Ureter (tissue), 1 donor: ENCODE measurements around the gene TBC1D14. TPM values are rescaled to one million over a fixed set of nuclear protein-coding genes. Genes with fewer than 3 reads are reported as not detected.
"Not testable (repeated sequence)": the region's sequence is repeated elsewhere in the genome, so short reads cannot be mapped to it uniquely, and the experiment has no call there.

ENCODE experiments used
- DNase-seq: peaks from one replicate; pipeline ENCODE4 v3.0.0-alpha.2; 2020; ENCODE audit warnings: low spot score
- total RNA-seq: library from RNA; stranded (reverse); gene quantifications from one replicate; pipeline ENCODE4 v1.2.4, GENCODE V29; 2023
- donor health status: DM: yes; HTN: yes; CAD: no.

Gene TBC1D14
- total RNA-seq, 1 donor from 2014 or later: 44.8 TPM

DNA sequence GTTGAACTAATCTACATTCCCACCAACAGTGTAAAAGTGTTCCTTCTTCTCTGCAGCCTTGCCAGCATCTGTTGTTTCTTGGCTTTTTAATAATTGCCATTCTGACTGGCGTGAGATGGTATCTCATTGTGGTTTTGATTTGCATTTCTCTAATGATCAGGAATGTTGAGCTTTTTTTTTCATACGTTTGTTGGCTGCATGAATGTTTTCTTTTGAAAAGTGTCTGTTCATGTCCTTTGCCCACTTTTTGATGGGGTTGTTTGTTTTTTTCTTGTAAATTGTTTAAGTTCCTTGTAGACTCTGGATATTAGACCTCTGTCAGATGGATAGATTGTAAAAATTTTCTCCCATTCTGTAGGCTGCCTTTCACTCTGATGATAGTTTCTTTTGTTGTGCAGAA lies 170.3 kb downstream of the TBC1D14 start:
- not testable (repeated sequence) for DNase-seq

Other genes with a start within 250 kb of the TBC1D14 start
- 2,292 TPM for gene S100P, start 215.9 kb upstream of the TBC1D14 start, total RNA-seq
- 52.5 TPM for gene MRFAP1L1, start 200.0 kb upstream of the TBC1D14 start, total RNA-seq
- gene BLOC1S4, start 193.7 kb upstream of the TBC1D14 start, total RNA-seq: 14.6 TPM
- 40.4 TPM for gene KIAA0232, start 127.1 kb upstream of the TBC1D14 start, total RNA-seq
- 20.0 TPM for gene TADA2B, start 133.5 kb downstream of the TBC1D14 start, total RNA-seq
- 35.1 TPM for gene GRPEL1, start 158.2 kb downstream of the TBC1D14 start, total RNA-seq